Smooth muscle cell of the brain vasculature (primary cell): ENCODE measurements around the gene TTC14.
"Not testable (repeated sequence)": the region's sequence is repeated elsewhere in the genome, so short reads cannot be mapped to it uniquely, and the experiment has no call there.

Experiments
- DNase-seq: peaks from one replicate; pipeline ENCODE4 v3.0.0-alpha.2; 2012; ENCODE audit warnings: low read depth, low spot score

Gene TTC14

GRCh38 chr3:180601688-180602666 is at the start of gene TTC14:
TTC14 (plus strand) TSS chr3:180602163; CDS start chr3:180602262, 99 bp downstream.
- DNase-seq: peak; percentile 84

- no peak for DNase-seq
Measured at GRCh38 chr3:180563406-180563805, 38.6 kb upstream of the TTC14 start.

- DNase-seq: no peak
Measured at GRCh38 chr3:180564676-180565075, 37.3 kb upstream of the TTC14 start.

- no peak for DNase-seq
Measured at GRCh38 chr3:180570238-180570637, 31.7 kb upstream of the TTC14 start.

GRCh38 chr3:180571831-180572598 is 29.9 kb upstream of the TTC14 start:
- no peak for DNase-seq

GRCh38 chr3:180575571-180575970 is 26.4 kb upstream of the TTC14 start:
- no peak for DNase-seq

GRCh38 chr3:180580934-180581333 is 21.0 kb upstream of the TTC14 start:
- DNase-seq: no peak

- DNase-seq: no peak
Measured at GRCh38 chr3:180590396-180590795, 11.6 kb upstream of the TTC14 start.

- DNase-seq: not testable (repeated sequence)
Measured at GRCh38 chr3:180593631-180594030, 8.3 kb upstream of the TTC14 start.

- no peak for DNase-seq
Measured at GRCh38 chr3:180594631-180595558, 7.1 kb upstream of the TTC14 start.

- DNase-seq: no peak
Measured at GRCh38 chr3:180595559-180595935, 6.4 kb upstream of the TTC14 start.

- DNase-seq: no peak
Measured at GRCh38 chr3:180600473-180600872, 1.5 kb upstream of the TTC14 start.

- no peak for DNase-seq
Measured at GRCh38 chr3:180611006-180611405, 9.0 kb downstream of the TTC14 start.

- DNase-seq: no peak
Measured at GRCh38 chr3:180612364-180612763, 10.4 kb downstream of the TTC14 start.

GRCh38 chr3:180615954-180616353 is 14.0 kb downstream of the TTC14 start:
- no peak for DNase-seq

- DNase-seq: no peak
Measured at GRCh38 chr3:180617049-180617448, 15.1 kb downstream of the TTC14 start.

- DNase-seq: not testable (repeated sequence)
Measured at GRCh38 chr3:180618563-180618962, 16.6 kb downstream of the TTC14 start.

- DNase-seq: no peak
Measured at GRCh38 chr3:180619723-180620122, 17.8 kb downstream of the TTC14 start.

- DNase-seq: no peak
Measured at GRCh38 chr3:180624714-180625113, 22.8 kb downstream of the TTC14 start.

- no peak for DNase-seq
Measured at GRCh38 chr3:180626844-180627243, 24.9 kb downstream of the TTC14 start.

GRCh38 chr3:180630371-180630770 is 28.4 kb downstream of the TTC14 start:
- no peak for DNase-seq
